ENCODE data around the gene CAPN1.
"Not testable (repeated sequence)": the region's sequence is repeated elsewhere in the genome, so short reads cannot be mapped to it uniquely, and the experiment has no call there.

Gene CAPN1

DNA sequence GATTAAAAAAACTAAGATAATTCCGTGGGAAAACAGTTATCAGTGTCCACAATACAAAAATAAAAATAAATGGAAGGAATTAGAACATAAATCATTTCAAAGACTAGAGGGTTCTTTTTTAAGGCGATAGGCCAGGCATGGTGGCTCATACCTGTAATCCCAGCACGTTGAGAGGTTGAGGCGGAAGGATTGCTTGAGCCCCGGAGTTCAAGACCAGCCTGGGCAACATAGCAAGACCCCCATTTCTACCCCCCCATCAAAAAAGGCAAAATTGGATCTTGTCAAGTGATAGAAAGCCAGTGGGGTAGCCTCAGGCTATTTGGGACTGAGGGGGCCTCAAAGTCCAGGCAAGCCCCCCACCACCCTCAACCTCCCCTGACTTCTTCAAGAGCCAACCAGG, 59.4 kb downstream of the CAPN1 start:
- ChIA-PET CTCF (no interaction called here), POLR2A (interaction anchor here (0.5 kb wide), 1 partner anchor 174 kb away, joined by 3 read pairs; no protein-coding TSS in a partner anchor)
- no peak overlapping the region for H3K4me3 ChIP-seq (ENCODE audit: low read depth, low read length)
- TF ChIP-seq, protein P1, sequence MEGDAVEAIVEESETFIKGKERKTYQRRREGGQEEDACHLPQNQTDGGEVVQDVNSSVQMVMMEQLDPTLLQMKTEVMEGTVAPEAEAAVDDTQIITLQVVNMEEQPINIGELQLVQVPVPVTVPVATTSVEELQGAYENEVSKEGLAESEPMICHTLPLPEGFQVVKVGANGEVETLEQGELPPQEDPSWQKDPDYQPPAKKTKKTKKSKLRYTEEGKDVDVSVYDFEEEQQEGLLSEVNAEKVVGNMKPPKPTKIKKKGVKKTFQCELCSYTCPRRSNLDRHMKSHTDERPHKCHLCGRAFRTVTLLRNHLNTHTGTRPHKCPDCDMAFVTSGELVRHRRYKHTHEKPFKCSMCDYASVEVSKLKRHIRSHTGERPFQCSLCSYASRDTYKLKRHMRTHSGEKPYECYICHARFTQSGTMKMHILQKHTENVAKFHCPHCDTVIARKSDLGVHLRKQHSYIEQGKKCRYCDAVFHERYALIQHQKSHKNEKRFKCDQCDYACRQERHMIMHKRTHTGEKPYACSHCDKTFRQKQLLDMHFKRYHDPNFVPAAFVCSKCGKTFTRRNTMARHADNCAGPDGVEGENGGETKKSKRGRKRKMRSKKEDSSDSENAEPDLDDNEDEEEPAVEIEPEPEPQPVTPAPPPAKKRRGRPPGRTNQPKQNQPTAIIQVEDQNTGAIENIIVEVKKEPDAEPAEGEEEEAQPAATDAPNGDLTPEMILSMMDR (IDR thresholded peaks at IDR 0.05; ENCODE audit: insufficient read depth, low read length, missing control alignments), result no peak
- no peak for DNase-seq (ENCODE audit: low read depth, low spot score)

DNA sequence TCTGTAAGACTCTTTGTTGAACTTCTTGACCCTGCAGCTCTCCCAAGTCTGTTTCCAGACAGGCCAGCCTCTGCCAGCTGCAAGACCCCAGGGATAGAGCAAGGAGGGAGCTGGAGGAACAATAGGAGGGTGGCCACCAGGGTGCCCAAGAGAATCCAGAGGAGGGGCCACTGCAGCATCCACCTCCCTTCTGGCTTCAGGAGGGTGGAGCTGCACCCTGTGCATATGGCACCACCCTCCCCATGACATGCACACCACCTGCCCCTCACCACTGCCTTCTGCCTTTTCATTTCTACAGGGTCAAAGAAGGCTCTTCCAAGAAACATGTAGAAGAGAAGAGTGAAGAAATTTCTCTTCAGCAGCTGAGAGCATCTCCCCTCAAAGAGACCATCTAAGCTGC, 60.0 kb downstream of the CAPN1 start:
- no peak for DNase-seq (ENCODE audit: low read depth, low spot score)
- CTCF ChIA-PET, result no interaction called here
- POLR2A ChIA-PET, result interaction anchor here (0.5 kb wide), 1 partner anchor 173 kb away, joined by 3 read pairs; no protein-coding TSS in a partner anchor
- no peak overlapping the region for H3K4me3 ChIP-seq (ENCODE audit: low read depth, low read length)
- TF ChIP-seq, protein P1 (IDR thresholded peaks at IDR 0.05; ENCODE audit: insufficient read depth, low read length, missing control alignments), result no peak

DNA sequence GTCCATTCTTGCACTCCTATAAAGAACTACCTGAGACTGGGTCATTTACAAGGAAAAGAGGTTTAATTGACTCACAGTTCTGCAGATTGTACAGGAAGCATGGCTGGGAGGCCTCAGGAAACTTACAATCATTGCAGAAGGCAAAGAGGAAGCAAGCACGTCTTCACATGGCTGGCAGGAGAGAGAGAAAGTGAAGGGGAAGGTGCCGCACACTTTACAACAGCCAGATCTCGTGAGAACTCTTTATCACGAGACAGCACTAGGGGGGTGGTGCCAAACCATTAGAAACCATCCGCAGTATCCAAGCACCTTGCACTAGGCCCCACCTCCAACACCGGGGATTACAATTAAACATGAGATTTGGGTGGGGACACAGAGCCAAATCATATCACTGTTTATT, 60.7 kb downstream of the CAPN1 start:
- no peak for DNase-seq (ENCODE audit: low read depth, low spot score)
- POLR2A ChIA-PET, result no interaction called here
- CTCF ChIA-PET, result interaction anchor here (1.0 to 1.9 kb wide), 5 partner anchors 10 to 88 kb away, joined by 4 to 9 read pairs (median 5); no protein-coding TSS in a partner anchor
- H3K4me3 ChIP-seq (ENCODE audit: low read depth, low read length), result no peak overlapping the region
- TF ChIP-seq, protein P1 (IDR thresholded peaks at IDR 0.05; ENCODE audit: insufficient read depth, low read length, missing control alignments), result no peak

- ChIA-PET POLR2A (no interaction called here), CTCF (interaction anchor here (1.4 to 1.9 kb wide), 4 partner anchors 8 to 86 kb away, joined by 5 to 9 read pairs (median 6); no protein-coding TSS in a partner anchor)
- no peak for DNase-seq (ENCODE audit: low read depth, low spot score)
- TF ChIP-seq, protein P1 (IDR thresholded peaks at IDR 0.05; ENCODE audit: insufficient read depth, low read length, missing control alignments), result no peak
- H3K4me3 ChIP-seq (ENCODE audit: low read depth, low read length), result no peak overlapping the region
These were observed 62.1 kb downstream of the CAPN1 start for GRCh38 chr11:65243797-65244196.

GRCh38 chr11:65245046-65245445, 63.3 kb downstream of the CAPN1 start:
- CTCF ChIA-PET, result interaction anchor here (0.8 to 1.7 kb wide), 3 partner anchors 19 to 70 kb away, joined by 3 to 4 read pairs (median 4); no protein-coding TSS in a partner anchor
- DNase-seq (ENCODE audit: low read depth, low spot score); H3K4me3 ChIP-seq (ENCODE audit: low read depth, low read length); POLR2A ChIA-PET: not testable (repeated sequence)

DNA sequence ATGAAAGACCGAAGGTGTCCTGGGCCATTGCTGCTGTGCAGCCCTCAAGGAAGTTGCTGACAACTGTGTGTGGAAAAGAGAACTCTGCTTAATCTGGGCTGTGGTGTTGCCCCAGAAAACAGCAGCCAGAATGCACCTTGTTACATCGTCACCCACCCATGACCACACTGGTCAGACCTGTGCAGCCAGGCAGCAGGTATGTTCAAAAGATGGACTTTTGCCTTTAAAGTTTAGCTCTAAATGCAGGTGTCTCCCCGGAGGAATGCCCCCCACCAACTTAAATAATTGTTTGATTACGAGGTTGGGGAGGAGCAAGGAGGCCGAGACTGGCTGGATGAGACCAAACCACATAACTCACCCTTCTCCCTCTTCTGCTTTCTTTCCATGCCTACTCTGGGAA, 64.8 kb downstream of the CAPN1 start:
- ChIA-PET POLR2A (no interaction called here), CTCF (interaction anchor here (1.3 to 5.6 kb wide), 3 partner anchors 13 to 69 kb away, joined by 3 to 34 read pairs (median 4); no protein-coding TSS in a partner anchor)
- TF ChIP-seq, protein P1 (IDR thresholded peaks at IDR 0.05; ENCODE audit: insufficient read depth, low read length, missing control alignments), result no peak
- DNase-seq (ENCODE audit: low read depth, low spot score), result no peak
- no peak overlapping the region for H3K4me3 ChIP-seq (ENCODE audit: low read depth, low read length)

DNA sequence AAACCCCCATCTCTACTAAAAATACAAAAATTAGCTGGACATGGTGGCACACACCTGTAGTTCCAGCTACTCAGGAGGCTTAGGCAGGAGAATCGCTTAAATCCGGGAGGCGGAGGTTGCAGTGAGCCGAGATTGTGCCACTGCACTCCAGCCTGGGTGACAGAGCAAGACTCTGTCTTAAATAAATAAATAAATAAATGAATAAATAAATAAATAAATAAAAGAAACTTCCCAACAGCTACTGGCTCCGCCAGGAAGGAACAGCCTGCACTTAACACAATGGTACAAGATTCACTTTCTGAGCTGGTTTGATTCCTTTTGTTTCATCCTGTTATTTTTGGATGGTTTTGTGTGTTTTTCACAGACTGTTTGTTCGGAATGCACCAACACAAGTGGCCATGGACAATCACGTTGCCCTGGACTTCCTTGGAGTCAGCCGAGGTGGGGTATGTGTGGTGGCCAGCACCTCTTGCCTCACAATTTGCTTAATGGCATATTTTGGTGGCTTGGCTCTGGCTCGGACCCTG, 66.5 kb downstream of the CAPN1 start:
- DNase-seq (ENCODE audit: low read depth, low spot score); H3K4me3 ChIP-seq (ENCODE audit: low read depth, low read length); POLR2A ChIA-PET: not testable (repeated sequence)
- CTCF ChIA-PET, result interaction anchor here (1.3 to 5.6 kb wide), 3 partner anchors 23 to 42 kb away, joined by 3 to 34 read pairs (median 6); no protein-coding TSS in a partner anchor
